GM19240 (cell line): ENCODE data around the gene TRAPPC12.
A peak's percentile ranks its signal among the peaks of the same experiment; 100 is the strongest.
"Not testable (repeated sequence)": the region's sequence is repeated elsewhere in the genome, so short reads cannot be mapped to it uniquely, and the experiment has no call there.

ENCODE experiments used
- DNase-seq: peaks from one replicate; pipeline ENCODE4 v3.0.0; 2011; ENCODE audit warnings: low spot score; ENCODE audit not compliant: insufficient read length

TRAPPC12 gene

DNA sequence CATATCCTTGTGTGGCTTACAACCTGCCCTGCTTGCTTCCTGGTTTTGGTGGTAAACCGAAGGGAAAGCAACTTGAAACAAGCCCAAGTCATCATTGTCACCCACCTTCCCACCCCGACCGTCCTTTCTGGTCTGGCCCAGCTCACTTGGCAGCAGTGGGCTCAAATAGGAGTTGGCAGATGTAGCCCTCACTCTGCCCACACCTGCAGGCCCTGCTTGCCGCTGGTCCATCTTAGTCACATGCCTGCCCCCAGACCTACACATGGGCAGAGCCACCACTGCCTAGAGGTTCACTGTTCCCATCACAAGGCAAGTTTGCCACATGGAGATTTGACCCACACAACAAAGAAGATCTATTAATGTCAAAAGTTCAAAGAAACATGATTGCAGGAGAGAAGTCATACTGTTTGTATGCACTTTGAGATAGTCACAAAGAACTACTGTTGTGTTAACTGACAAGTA lies 11.2 kb upstream of the TRAPPC12 start:
- DNase-seq: no peak

DNA sequence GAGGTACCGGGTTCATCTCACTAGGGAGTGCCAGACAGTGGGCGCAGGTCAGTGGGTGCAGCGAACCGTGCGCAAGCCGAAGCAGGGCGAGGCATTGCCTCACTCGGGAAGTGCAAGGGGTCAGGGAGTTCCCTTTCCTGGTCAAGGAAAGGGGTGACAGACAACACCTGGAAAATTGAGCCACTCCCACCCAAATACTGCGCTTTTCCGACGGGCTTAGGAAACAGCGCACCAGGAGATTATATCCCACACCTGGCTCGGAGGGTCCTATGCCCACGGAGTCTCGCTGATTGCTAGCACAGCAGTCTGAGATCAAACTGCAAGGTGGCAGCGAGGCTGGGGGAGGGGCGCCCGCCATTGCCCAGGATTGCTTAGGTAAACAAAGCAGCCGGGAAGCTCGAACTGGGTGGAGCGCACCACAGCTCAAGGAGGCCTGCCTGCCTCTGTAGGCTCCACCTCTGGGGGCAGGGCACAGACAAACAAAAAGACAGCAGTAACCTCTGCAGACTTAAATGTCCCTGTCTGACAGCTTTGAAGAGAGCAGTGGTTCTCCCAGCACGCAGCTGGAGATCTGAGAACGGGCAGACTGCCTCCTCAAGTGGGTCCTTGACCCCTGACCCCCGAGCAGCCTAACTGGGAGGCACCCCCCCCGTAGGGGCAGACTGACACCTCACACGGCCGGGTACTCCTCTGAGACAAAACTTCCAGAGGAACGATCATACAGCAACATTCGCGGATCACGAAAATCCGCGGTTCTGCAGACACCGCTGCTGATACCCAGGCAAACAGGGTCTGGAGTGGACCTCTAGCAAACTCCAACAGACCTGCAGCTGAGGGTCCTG lies 9.9 kb upstream of the TRAPPC12 start:
- DNase-seq: not testable (repeated sequence)

DNA sequence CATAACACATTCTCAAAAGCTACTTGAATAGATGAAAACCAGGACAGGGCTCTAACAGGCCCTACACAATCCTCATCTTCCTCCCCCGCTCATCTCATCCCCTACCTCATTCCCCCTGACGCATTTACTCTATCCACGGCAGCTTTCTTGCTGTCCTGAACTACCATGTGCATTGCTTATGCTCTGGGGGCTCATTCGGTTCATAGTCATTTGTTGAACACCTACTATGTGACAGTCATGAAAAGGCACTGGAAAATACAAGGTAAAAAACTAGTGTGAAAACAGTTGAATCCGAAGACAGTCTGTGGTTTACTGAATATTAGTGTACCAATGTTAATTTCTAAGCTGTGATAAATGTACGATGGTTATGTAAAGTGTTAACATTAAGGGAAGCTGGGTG lies 2.7 kb upstream of the TRAPPC12 start:
- no peak for DNase-seq

DNA sequence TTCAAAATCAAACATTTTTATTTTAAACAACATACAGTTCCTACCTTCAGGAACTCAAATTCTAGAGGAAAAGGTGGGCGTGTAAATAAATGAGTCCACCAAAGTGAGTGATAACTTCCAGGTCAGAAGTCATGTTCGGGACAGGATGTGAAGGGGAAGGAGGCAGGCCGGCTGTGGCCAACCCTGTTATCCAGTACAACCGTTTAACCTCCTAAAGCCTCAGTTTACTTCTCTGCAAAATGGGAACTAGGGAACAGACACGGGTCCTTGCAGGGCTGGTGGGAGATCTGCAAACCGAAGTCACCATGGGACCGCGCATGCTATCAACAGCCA lies 2.2 kb upstream of the TRAPPC12 start:
- no peak for DNase-seq

DNA sequence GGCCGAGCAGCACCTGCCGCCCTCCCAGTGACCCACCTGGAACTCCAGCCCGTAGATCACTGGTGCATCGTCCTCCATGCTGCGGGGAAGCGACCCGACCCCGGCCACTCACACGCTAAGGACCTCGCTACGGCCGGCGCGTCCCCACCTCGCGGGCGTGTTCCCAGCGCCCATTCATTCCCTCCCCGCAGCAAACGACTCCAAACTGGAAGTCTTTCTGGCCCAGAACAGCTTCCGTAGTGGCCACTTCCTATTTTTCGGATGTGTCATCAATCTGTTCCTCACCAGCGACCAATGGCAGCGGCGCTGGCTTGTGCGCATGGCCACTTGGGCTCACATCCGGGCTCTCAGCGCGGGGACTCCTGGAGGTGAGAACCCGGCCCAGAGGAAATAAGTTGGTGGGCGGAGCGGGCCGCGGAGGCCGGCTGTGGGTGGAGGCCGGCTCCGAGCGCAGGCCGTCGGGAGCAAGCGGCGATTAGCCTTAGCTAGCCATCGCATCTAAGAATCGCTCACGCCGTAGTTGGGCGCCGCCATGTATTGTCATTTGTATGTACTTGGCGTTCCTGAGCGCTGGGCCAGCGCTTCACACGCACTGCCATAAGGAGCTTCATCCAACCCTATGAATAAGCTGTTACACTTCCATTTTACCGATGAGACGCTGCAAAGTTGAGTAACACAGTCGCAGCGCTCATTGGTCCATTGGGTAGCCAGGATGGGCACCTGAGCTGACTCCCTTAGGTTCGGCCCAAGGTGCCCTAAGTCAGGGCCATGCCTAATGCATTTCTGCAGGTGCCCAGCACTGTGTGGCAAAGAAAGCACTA lies 1.7 kb upstream of the TRAPPC12 start, which contains the start of gene EIPR1:
Gene EIPR1, minus strand, starts transcription at position 207 of the 821 bp plus-strand sequence. Its CDS starts 129 bp downstream, at position 78.
- peak; percentile 87 for DNase-seq

DNA sequence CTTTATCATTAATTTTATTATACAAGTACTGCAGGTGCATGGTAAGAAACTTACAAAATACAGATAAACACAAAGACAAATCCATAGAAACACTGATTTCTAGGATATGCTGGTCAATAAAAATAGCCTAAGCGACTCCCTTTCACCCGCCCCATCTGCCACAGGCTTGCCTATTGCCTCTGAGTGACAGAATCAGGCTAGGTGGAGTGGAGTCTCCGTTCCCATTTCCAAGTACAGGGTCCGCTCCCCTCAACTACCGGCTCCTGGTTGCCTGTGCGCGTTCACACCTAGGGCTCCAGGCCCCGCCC lies 201 bp upstream of the TRAPPC12 start:
- no peak for DNase-seq

DNA sequence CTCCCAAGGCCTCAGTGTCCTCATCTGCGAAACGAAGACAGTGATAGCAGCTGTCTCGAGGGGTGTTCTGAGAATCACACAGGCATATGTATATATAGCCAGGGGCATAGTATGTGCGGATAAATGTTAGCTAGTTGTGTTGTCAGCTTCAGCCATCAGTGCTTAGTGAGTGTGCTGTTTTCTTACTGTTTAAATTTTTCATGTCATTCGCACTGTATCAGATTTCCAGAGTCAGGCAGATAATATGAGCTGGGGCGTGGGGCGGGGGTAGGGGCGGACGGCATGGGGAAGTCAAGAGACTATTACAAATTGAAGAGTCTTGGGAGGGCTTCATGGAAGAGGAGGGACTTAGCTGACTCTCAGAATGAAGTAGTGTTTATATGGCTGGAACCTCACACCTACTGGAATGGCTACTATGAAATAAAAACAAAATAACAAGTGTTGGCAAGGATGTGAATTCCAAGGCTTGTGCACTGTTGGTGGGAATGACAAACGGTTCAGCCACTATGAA lies 7.0 kb downstream of the TRAPPC12 start:
- no peak for DNase-seq

DNA sequence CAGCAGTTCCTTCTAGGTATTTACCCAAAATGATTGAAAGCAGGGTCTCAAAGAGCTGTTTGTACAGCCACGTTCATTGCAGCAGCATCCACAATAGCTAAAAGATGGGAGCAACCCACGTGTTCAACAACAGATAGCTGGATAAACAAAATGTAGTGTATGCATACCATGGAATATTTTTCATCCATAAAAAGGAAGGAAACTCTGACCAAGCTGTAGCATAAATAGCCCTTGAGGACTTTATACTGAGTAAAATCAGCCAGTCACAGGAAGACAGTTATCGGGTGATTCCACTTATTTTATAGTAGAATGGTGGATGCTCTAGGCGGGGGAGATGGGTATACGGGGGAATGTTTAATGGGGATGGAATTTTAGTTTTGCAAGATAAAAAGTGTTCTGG lies 7.5 kb downstream of the TRAPPC12 start:
- DNase-seq: no peak

DNA sequence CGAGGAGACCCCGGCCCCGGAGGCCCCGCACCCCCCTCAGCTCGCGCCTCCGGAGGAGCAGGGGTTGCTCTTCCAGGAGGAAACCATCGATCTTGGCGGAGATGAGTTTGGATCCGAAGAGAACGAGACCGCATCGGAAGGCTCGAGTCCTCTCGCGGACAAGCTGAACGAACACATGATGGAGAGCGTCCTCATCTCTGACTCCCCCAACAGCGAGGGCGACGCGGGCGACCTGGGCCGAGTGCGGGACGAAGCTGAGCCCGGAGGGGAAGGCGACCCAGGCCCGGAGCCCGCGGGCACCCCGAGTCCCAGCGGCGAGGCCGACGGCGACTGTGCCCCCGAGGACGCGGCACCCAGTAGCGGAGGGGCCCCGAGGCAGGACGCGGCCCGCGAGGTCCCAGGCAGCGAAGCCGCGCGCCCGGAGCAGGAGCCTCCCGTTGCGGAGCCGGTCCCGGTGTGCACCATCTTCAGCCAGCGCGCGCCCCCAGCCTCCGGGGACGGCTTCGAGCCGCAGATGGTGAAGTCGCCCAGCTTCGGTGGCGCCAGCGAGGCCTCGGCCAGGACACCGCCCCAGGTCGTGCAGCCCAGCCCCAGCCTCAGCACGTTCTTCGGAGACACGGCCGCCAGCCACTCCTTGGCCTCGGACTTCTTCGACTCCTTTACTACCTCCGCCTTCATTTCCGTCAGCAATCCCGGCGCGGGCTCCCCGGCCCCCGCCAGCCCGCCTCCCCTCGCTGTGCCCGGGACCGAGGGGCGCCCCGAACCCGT lies 8.3 kb downstream of the TRAPPC12 start:
- DNase-seq: no peak

DNA sequence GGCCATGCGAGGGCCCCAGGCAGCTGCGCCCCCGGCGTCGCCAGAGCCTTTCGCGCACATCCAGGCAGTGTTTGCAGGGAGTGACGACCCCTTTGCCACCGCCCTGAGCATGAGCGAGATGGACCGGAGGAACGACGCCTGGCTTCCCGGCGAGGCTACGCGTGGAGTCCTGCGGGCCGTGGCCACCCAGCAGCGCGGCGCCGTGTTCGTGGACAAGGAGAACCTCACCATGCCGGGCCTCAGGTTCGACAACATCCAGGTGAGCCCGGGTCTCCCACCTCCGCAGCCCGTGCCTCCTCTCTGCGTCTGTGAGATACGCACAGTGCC lies 8.9 kb downstream of the TRAPPC12 start:
- DNase-seq: no peak

DNA sequence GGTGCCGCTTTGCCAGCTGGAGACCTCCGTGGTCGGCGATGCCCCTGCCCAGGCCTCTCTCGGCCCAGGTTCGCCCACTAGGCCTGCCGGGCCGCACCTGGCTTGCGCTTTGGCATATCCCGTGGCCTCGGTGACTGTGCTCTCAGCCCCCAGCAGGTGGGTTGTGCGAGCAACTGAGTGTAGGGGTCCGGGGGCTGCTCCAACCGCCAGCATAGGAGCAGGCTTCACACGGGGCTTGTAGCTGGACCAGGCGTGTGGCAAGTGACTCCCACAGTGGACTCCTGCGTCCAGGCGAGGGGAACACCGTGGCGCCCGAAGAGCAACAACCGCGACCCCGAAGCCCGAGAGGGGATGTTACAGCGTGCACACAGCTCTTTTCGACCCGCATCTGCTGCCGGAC lies 9.7 kb downstream of the TRAPPC12 start:
- no peak for DNase-seq

DNA sequence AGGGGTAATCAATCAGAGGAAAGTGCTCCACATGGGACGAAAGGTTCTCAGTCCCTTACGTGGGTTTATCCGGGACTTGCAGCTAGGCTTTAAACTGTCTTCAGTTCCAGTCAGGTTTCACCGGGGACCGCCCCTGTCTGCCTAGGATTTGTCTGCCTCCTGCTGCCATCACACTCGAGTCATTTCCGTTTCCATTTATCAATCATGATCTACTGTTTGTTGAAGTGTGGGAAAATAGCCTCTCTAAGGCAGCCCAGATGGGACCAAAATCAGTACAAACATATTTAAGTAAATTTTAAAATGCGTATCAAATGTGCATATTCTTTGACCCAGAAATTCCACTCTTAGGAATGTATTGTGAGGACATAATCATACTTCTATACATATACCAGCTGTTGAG lies 10.5 kb downstream of the TRAPPC12 start:
- DNase-seq: no peak

DNA sequence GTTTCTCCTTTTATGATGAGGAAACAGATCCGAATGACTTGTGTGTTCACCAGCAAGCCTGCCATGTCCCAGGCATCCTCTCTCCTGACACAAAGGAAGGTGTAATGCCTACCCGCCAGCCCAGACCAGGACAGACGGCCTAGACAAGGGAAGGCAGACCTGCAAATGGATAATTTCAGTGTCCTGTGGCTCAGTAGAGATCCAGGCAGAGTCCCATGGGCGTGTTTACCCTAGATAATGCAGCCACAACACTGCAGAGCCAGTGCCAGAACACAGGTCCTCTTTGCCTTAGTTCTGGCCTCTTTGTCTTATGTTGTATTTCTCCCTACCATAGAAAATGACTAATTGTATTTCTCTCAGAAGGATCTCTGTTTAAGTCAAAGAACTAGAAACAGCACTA lies 12.7 kb downstream of the TRAPPC12 start:
- no peak for DNase-seq

DNA sequence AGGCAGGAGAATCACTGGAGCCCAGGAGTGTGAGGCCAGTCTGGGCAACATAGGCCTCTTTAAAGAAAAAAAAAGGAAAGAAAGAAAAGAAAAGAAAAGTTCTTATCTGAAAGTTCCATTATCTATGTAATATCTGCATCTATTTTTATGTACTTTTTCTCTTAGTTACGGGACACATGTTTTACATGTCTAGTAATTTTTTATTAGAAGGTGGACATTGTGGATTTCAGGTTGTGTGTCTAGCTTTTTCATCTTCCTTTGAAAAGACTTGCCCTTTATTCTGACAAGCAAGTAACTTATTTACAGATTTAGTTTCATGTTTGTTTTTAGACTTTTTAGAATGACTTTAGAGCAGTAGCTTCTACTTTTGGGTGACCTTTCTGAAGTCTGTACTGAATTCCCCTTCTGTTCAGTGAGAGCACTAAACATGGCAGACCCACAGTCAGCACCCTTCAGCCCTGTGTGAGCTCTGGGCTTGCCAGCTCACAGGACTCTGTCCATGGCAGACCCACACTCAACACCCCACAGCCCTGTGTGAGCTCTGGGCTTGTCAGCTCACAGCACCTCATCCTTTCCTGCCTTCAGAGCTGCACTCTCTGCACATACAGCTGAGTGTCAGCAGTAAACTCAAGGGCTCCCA lies 17.5 kb downstream of the TRAPPC12 start:
- DNase-seq: no peak

DNA sequence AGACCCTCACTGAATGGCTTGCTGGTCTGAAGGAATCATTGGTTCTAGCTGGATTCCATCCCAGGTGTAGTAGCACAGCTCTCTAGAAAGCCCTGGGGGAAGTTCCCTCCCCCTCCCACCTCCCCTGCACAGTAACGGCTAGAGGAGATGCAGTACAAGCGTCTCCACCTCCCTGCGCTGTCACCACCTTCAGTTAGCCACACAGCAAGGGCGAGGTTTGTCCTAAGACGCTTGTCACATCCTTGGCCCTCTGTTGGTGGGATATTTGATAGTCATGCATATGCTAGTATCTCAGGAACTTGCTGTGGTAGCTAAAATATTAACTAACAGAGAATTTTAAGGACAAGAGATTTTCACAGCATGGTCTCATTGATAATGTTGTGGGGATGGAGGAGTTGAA lies 19.4 kb downstream of the TRAPPC12 start:
- DNase-seq: no peak

DNA sequence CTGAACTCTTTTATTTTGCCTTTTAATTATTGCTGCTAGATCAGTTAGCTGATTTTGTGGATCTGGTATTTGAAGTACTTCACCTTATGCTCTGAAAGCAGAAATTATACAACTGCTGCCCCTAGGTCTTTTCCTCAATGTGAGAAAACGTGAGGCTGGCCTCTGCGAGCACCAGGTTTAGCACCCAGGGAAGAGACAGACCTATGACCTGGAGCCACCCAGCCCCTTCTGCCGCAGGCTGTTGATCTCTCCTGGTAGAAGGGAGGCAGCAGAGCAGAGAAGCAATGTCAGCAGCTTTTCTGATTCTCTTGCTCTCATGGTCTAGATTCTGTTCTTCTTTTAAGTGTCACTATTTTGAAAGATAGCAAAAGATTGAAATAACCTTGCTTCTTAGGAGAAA lies 19.9 kb downstream of the TRAPPC12 start:
- no peak for DNase-seq

DNA sequence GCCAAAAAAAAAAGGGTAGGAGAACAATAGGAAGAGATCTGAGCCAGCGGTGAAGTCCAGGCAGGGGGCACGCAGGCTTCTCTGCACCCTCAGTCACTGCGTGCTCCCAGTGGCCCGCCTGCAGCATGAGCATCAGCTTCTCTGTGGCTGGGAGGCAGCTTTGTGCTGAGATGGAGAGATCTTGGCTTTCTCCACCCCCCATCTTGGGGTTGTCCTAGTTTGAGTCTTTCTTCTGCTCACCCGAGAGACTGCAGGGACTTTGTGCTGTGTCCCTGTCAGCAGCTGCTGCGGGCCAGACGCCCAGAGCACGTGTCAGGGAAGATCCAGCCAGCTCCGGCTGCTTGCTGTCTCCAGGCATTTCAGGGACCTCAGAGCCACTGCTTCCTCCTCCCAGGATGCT lies 20.3 kb downstream of the TRAPPC12 start:
- no peak for DNase-seq

DNA sequence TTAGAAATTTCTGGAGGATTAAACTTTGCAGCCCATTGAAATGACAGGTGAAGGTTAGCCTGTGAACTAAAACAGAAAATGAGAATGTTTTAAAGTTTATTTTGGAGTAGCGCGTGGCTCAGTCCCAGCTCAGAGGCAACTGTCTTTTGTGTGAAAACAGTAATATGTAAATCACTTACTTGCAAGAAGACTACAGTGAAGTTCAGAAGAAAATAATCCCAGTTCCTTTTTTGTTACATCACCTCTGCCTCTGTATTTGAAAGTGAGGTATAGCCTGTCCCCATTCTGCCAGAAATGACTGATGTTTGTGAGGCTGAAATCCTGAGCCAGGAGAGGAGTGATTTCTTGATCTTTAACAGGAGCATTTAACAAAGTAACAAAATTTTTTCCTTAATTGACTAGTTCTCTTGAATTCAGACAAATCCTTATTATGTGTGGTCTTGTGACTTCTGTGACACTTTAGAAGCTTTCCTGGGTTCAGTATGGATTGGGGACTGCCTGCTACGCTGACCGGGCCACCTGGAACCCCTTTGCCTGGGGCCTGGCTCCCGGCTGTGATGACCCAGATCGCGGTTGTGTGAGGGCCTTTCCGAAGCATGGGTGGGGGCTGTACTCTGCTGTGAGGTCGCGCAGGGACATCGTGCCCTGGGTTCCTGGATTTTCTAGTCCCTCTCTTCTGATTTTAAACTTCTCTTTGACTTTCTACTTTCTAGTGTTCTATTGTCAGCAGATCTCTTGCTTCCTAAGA lies 24.3 kb downstream of the TRAPPC12 start:
- DNase-seq: peak; percentile 53

DNA sequence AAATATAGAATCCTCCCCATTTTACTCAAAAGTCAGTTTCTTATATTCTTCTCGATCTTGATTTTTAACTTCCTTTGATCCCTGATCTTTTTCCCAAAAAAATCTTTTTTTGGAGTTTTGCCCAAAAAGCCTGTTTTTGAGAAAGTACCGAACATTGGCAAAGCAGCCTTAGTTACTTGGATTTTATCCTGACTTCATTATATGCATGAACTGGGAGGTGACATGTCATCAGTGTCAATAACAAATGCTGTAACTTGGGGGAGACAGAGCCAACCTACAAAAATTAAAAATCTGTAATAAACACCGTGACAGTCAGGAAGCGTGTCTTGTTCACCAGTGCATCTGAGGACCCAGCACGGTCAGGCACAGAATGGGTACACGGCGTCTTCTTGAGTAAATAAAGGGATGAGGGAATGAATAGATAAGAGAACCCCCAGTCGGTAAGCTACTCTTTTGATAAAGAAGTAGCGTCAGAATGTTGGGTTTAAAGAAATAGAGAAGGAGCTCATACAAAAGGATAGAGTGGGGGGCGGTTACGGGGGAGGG lies 24.9 kb downstream of the TRAPPC12 start:
- no peak for DNase-seq

DNA sequence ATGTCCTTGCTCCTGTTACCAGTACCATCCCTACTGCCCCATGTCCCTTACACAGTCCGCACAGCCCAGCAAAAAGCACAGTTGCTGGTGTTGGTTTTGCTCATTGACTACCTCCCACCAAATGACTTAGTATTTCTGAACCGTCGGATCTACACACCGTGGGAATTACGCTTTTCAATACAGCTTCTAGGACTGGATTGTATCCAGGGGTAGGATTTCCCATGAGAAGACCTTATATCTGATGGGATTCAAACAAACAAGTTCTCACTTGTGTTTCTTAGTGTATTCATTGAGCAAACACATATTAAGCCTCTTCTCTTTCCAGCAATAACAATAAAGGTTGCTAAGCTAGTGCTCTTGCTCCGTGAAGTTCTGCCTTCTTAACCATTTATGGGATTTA lies 25.8 kb downstream of the TRAPPC12 start:
- no peak for DNase-seq
